ENCODE data around the gene ACACA.
A peak's percentile ranks its signal among the peaks of the same experiment; 100 is the strongest.
"Not testable (repeated sequence)": the region's sequence is repeated elsewhere in the genome, so short reads cannot be mapped to it uniquely, and the experiment has no call there.

The ACACA gene

DNA sequence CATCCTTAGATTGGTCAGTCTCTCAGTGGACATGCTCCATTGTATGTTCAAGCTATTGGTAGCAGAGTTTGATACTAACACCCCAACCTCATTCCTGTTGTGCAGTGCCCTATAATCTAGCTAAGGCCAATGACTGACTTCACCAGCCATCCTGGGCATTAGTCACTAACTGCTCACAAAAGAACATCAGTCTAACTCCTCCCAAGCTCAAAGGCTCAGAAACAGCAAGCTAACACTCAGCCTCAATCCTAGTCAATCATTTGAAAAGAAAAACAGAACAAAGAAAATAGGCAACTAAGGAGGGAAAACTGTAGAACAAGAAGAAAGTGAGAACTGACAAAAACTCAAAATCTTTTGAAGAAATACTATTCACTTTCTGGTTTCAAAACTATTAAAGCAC is 229.9 kb downstream of the ACACA start:
- peak; percentile 38 for DNase-seq (ENCODE audit: low read depth)

DNA sequence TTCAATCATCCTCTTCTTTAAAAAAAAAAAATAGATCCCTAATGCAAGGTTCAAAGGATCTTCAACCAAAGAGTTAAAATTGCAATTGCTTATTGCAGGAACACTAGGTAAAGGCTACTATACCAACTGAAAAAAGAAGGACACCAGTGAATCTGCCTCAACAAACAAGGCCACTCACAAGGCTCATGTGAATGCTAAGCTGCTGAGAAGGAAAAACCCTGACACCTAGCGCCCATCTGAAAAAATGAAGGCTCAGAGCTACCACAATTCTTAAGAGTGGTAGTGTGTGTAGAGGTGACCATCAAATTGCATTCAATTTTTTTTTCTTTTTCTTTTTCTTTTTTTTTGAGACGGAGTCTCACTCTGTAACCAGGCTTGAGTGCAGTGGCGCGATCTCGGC is 232.4 kb downstream of the ACACA start:
- no peak for DNase-seq (ENCODE audit: low read depth)

DNA sequence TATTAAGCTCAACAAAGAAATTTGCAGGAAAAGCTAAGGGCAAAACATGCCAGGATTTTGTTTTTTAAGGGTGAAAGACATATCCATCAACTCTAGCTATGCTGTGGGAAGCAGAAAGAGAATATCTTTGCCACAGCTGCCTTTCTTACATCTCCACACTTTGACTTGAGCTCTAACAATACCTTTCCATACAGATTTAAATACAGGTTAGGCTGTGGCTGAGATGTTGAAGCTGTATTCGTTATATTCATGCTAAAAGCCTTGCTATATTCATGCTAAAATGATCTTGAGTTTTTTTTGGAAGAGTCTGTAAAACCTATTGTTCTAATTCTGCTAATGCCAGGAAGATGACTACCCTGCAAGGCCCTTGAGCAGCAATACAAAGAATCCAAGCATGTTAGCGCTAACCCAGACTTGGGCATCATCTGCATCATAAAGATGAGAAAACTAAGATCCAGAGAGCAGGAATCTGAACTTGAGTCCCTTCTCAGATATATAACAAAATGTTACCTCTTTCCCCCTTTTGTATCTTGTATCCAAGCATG is 235.7 kb downstream of the ACACA start:
- DNase-seq (ENCODE audit: low read depth) = no peak

DNA sequence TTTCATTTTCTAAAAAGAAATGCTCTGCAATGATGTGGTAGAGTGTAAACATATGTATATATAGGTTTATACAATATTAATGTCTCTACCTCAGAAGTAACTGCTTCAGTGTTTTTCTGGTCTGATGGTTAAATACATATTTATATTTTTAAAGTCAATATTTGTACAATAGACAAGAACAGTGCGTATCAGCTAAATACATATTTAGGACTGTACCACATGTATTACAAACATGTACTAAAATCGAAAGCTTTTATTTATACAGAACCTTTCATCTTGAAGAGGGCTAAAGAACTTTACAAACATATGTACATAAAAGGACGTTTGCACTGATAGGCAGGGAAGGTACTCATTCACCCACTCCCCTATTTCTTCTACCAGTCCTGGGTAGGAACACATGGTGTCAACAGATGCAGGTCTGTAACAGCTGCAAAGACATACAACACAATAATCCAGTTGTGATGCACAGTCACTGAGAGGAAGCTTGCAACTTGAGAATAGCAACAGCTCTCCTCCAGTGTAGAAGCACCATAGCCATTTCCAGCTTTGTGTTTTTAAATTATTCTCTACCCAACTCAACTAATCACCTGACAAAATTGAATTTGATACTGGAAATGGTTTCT is 237.8 kb downstream of the ACACA start:
- DNase-seq (ENCODE audit: low read depth) = no peak

DNA sequence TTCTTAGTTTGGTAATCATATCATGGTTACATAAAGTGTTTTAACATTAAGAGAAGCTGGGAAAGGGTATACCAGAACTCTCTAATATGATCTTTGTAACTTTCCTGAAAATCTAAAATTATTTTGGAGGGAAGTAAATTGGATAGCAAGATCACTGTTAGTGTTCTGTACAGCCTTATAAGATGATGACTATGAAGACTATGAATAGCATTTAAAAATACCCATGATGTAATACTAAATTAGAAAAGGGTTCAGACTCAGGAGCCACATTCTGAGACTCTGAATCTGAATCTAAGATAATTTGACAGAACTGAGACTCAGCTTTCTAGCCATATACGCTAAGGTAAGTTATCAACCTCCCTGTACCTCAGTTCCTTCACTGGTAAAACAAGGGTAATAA is 238.9 kb downstream of the ACACA start:
- no peak for DNase-seq (ENCODE audit: low read depth)

DNA sequence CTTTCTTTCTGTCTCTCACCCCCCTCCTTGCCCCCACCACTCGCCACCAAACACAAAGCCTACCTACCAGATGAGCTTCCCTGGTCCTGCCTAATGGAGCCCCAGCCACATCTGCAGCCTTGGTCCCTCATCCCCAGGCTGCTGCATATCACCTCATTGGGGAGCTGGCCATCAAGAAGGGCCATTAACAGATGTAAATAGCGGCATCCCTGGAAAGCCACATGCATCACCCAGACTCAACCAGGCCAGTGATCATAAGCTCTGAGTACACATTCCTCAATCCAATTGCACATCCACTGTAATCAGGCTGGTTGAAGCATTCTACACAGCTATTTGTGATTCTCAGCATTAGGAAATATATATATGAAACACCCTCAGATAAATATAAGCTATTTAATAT is 242.6 kb downstream of the ACACA start:
- DNase-seq (ENCODE audit: low read depth) = no peak

DNA sequence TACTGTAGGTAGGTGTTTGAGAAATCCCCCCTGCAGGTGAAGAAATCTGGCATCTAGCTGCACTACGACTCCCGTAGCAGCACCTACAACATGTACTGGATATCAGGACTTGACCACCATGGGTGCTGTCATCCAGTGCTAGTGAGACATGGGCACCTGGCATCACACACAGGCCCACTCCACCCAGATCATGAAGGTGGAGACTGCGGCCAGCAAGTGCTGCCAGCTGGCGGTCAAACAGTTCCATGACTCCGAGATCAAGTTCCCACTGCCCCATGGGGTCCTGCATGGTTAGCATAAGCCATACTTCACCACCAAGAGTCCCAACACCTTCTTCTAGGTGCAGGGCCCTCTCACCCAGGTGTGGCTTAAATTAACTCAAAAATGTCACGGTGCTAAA is 243.8 kb downstream of the ACACA start:
- DNase-seq (ENCODE audit: low read depth) = no peak

DNA sequence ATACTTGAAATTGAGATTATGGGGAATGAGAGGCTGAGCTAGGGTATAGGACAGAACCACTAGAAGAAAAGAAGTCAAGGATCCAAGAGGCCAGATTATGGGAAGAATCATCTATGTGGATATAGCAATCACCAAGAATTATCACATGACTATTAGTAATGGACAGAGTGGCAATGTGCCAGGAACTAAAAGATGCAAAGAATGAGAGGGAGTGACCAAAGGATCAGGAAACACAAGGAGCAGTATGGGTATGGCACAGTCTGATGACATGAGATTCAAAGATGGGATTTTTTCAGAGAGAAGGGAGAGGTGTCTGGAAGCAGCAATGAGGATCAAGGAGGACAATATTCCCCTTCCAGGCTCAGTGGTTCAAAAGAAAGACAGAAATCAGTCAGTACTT is 245.7 kb downstream of the ACACA start:
- DNase-seq (ENCODE audit: low read depth) = no peak

DNA sequence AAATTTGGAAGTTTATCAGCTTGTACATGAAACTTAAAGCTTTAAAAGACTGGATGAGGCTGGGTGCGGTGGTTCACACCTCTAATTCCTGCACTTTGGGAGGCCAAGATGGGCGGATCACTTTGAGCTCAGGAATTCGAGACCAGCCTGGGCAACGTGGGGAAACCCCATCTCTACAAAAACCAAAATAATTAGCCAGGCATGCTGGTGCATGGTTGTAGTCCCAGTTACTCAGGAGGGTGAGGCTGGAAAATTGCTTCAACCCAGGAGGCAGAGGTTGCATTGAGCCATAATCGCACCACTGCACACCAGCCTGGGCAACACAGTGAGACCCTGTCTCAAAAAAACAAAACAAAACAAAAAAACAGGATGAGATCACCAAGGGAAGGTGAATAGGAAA is 248.3 kb downstream of the ACACA start:
- no peak for DNase-seq (ENCODE audit: low read depth)

DNA sequence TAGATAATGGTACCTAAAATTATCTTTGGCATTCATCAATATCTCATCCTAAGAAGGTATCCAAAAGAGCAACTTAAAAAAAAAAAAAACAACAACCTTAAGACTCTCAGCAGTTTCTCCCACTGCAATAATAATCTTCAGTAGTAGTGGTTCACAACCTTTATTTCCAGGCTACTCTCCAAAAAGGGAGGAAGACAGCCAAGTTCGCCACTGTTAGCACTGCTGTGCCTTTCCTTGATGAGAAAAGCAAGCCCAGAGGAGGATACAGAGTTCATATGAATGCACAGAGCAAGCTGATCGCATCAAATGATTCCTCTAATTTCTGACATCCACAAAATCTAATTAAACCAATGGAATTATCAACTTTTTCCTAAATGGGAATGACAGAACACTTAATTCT is 258.5 kb downstream of the ACACA start:
- peak; percentile 17 for DNase-seq (ENCODE audit: low read depth)

DNA sequence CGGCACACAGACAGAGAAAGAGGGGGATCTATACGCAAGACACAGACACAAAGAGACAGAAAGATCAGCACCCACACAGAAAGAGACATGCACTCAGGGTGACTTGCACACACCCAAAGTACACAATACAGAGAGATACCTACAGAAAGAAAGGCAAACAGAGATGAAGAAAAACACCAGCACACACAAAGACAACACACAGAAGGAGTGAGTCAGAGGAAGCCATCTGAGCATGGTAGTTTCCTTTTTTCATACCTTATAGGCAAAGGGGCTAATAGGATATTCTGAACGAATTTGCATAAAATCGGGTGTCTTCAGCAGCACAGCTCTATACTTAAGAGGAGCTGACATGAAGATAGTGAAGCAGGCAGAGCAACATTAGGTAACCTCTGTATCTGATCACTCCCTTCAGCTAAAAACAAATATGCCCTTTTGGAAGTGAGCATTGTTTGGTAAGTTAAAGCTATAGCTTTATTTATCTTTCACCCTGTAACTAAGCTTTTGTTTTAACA is 259.3 kb downstream of the ACACA start:
- DNase-seq (ENCODE audit: low read depth) = no peak

DNA sequence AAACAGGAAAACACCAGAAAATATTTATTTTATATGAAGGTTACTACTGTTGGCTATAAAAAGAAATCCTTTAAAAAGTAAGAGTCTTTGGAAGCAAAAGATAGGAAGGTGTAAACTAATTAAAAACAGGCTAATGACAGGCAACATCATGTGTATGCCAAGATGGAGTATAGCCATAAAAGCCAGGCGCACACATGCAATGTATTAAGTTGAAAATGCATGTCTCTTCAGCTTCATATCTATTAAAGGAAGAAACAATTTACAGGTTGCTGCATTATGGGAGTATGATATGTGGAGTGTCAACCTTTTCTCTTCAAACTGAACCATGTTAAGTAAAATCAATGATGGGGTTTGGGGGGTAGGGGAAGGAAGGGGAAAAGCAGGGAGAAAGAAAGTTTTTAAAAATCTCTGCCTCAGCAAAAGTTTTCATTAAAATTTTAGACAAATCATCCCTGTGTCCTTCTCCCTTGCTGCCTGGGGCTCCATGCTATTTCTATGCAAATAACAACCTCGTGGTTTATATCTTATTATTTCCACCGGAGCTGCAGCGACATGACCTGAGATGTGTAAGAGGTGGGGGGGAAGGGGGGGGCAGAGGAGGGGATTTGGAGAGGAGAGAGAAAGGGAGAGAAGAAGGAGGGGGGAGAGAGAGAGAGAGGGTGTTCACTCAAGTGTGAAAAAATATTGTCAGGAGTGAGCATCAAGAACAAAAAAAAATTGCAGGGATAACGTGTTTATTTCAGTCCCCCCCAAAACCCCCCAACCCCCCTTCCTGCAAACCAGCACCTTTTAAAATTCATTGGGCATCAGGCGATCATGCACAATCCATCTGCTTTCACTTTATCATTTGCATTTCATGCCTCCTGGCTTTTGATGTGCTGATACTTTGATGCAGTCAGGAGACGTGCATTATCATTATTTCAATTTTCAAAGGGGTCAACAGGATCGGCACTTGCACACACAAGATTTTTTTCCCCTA is 260.3 kb downstream of the ACACA start:
- no peak for DNase-seq (ENCODE audit: low read depth)

DNA sequence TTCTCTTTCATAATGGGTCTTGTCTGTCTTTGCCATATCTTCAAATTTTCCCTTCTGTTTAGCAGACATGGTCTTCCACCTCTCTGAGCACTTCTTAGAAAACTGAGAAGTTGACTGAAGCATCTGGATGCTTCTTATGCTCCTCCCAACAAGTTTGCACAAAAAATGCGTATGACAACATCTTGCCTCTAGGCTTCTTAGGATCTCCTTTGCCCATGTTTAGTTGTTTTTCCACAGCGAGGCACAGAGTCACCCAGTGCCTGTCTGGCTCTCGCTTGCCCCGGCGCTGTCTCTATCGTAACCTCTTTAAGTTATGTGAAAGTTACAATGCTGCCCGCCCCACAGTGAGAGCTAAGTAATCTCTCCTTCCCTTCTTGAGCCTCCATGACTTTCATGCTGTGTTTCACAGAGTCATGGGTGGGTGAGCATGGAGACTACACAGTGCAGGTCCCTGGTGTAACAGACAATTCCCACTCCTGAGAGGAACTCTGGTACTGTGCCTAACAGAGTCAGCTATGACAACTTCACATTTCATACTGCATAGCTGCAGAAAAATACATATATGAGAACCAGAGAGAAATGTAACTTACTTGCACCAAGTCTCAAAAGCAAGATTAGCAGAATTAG is 262.4 kb downstream of the ACACA start:
- DNase-seq (ENCODE audit: low read depth) = no peak

DNA sequence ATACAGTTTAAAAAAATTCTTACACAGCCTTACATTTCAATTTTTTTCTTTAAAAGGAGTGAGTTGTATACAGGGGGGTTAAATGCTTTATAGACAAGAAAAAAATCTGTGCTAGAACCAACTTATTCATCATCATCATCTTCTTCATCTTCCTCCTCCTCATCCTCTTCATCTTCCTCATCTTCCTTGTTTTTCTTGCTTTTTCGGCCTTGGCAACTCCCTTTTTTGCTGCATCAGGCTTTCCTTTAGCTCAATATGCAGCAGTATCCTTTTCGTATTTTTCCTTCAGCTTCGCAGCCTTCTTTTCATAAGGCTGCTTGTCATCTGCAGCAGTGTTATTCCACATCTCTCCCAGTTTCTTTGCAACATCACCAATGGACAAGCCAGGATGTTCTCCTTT is 263.1 kb downstream of the ACACA start:
- DNase-seq (ENCODE audit: low read depth) = not testable (repeated sequence)

DNA sequence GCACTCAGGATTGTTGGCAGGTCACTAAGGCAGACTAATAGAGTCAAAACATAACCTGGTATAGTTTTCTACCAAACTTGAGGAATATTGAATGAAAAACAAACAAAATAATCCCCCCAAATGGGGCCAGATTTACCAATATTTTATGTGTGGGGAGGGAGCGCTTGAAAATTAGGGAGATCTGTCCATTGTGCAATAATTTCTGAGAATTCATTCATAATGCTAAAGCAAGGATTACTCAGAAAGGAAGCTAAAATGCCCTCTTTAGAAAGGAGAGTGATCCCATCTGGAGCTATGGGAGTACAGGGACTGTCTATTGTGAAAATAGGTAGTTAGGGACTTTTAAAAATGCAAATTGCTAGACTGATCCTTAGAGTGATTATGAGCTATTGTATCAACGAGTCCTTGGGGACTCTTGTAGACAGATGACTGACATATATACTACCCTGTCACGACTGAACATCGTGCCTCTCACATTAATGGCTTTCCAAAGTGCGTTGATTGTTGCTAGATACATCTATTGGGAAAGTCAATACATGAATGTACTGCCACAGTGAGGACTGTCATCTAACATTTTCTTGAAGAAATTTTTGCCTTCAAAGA is 264.2 kb downstream of the ACACA start:
- DNase-seq (ENCODE audit: low read depth) = no peak

DNA sequence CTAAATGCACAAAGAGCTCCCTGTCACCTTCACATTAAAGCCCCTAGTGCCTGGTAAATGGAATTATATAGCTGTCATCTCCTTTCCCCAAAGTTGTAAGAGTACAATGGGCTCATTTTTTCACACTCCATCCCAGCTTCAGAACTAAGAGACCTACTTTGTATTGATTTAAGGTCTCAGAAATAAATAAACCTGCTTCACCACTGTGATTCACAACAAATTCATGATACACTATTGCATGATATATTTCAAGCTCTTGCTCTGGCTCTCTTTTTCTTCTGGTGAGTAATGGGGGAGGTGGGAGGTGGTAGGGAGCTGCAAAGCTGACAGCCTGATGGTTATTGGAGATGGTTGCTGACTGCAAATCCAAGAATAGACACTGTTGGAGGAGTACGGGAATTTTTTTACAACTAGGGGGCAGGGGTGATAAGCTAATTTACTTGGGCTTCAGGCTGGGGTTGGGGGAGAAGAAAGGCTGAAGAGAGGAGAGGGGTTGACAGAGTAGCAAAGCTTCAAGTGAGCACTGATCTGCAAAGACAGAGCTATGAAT is 268.0 kb downstream of the ACACA start:
- no peak for DNase-seq (ENCODE audit: low read depth)

DNA sequence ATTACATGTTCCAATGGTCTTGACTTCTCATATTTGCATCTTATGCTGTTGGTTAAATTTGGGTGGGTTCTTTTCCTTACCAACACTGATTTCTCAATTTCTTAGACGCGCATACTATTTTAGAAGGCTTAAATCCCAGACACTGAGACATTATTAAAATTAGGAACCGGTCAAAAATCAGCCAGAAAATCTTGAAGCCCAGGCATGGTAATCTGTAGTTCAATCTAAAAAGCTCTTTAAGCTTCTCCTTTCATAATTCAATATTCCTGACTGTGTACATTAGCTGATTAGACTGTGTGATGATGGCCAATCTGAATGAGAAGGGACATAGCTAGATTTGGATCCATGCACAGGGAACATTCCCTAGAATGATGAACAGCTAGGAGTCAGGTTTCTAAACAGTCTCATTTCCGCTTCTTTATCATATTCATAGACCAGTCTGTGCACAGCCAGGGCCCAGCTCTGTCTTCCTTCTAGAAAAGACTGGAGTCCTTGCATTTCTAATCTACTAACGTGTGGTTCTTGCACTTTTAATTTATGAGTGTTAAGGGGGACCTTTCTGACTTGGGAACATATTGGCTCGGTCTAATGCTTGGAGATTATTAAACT is 268.6 kb downstream of the ACACA start:
- DNase-seq (ENCODE audit: low read depth) = no peak

DNA sequence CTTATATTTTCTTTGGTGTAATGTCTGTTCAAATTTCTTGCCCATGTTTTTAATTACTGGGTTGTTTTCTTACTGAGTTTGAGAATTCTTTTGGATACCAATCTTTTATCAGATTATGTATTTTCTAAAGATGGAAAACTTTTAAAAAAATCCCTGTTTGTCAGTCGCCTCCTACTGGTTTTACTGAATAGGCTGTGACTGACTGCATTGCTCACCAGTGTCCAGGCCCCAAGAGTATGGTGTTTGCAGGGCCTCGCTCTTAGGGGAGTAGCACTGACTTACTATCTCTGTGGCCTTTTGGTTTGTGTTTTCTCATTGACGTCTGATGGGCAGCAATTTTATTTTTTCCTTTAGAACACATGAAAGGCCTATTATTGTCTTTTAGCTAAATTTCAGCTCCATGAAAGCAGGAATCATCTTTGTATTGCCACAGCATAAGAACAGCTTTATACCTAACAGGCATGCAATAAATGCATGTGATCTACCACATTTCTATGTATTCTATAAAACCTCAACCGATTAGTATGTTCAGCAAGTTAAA is 269.5 kb downstream of the ACACA start:
- no peak for DNase-seq (ENCODE audit: low read depth)

DNA sequence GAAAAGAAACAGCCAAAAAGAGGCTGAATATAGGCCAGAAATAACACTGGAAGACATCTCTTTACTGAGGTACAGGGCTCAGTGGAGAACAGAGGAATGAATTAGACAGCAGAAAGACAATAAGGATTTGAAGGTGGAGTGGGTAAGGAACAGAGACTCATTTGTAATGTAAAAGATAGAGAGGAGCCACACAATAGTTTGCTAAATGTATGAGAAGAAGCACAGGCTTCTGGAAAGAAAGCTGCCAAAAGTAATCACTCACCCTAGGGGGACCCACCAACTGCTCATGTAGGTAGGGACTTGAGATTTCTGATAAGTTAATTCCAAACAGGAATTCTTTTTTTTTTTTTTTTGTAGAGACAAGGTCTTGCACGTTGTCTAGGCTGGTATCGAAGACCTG is 271.1 kb downstream of the ACACA start:
- no peak for DNase-seq (ENCODE audit: low read depth)

DNA sequence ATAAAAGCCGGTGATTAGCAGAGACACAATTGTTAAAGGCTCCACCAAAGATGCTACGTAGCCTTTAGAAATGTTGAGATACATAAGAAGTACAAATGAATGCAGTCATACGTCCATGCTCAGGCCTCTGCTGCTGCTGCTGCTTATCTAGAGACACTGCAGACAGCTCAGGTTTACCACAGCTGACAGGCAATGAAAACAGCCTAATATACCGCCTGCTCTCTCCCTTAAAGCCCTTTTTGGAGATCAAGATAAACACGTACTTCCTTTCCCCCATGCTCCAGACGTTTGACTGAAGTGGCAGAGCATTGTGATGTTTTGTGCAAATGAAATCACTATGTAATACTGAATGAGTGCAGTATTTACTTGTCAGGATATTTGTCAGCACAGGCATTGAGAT is 272.6 kb downstream of the ACACA start:
- DNase-seq (ENCODE audit: low read depth) = no peak

DNA sequence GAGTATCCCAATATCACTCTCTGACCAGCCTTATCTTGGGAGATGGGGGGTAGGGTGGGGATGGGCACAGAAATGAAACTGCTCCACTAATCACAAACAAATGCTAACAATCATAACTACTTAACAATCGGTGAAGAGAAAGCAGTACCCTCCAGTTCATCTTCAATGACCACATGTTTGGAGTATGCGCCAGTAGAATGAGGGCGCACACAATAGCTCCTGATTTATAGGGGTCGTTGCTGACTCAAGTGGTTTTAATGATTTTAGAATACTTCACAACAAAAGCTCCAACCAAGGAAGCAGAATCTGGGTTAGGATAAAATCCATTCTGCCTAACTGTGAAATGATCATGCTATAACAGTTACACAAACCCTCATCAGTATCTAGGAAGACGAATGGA is 273.5 kb downstream of the ACACA start:
- no peak for DNase-seq (ENCODE audit: low read depth)

All from stromal cell of bone marrow (primary cell).